Spleen (tissue), 7 donors: ENCODE measurements around the gene KLHDC4.

Experiments used
- CTCF ChIP-seq, 11 experiments: fragments of 200-600 bp in 7 of 11; fragments of 450-650 bp in 4 of 11; sonication (generic) in 4 of 11; IDR thresholded peaks in 8 of 11; conservative IDR thresholded peaks in 3 of 11; 1 replicate in 7 of 11; 2 replicates in 4 of 11; pipeline versions ENCODE4 v1.4.0 to v1.8.0; 2016 to 2021; ENCODE audit warnings: antibody characterized with exemption in 11 of 11, inconsistent platforms in 4 of 11, mild to moderate bottlenecking in 1 of 11
- POLR2A ChIP-seq, 3 donors: fragments of 450-650 bp; IDR thresholded peaks; one replicate each; pipeline ENCODE4 v1.5.1; 2017; ENCODE audit warnings: antibody characterized with exemption in 3 of 3, mild to moderate bottlenecking in 1 of 3
- POLR2AphosphoS5 ChIP-seq, 3 donors: sonication (generic); formaldehyde crosslinking; IDR thresholded peaks; one replicate each; pipeline ENCODE4 v1.5.1; 2017; ENCODE audit warnings: antibody characterized with exemption in 3 of 3
- donor health status: DM: no; HTN: no; CAD: no; lungs with moderate emphysema.
- donor health status: DM: no; HTN: no; CAD: no.
- donor health status: DM: no; HTN: no; CAD: no.

GRCh38 chr16:87658564-87659225 lies 107.1 kb downstream of the KLHDC4 start:
- TF ChIP-seq CTCF (IDR thresholded peaks at IDR 0.05 in 8 of 11, conservative IDR thresholded peaks at IDR 0.05 in 3 of 11) (no peak), POLR2A (IDR thresholded peaks at IDR 0.05) (no peak), POLR2AphosphoS5 (IDR thresholded peaks at IDR 0.05) (no peak)
